NK-92 treated with Interleukin-12 subunit alpha and Interleukin-12 subunit beta, amount 100 ng/mL, for 24 hours (cell line): ENCODE data around the gene P4HA2.

Experiments used
- DNase-seq: peaks from one replicate; lab custom pipeline; 2025; lab: John Stamatoyannopoulos, UW

The P4HA2 gene

DNA sequence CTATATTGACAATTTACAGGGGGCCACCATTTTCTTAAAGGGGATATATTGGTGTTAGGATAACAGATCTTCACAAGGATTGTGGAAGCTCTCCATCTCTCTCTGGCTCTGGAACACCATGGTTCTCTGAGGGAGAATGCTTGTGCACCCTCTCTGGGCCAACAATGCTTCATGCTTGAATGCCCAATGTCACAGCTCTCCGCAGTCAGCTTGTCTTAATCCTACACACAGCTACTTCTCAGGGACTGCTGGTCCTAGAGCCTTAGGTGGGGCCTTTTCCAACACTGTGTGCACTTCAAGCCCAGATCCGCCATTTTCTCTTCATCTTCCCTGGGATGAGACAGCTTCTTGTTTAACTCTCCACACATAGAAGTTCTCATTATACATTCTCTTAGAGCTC lies 22.9 kb upstream of the P4HA2 start:
- no peak for DNase-seq

DNA sequence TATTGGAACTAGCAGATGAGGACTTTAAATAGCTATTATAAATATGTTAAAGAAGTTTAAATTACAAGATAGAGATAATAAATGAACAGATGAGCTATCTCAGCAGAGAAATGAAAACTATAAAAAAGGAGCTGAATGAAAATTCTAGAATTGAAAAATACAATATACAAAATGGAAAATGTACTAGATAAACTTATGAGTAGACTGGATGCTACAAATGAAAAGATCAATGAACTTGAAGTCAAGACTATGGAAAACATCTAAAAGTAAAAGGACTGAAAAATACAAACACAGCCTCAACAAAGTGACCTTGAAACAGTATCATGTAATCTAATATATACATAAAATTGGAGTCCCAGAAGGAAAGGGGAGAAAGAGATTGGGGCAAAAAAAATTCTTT lies 19.2 kb upstream of the P4HA2 start:
- DNase-seq = no peak

DNA sequence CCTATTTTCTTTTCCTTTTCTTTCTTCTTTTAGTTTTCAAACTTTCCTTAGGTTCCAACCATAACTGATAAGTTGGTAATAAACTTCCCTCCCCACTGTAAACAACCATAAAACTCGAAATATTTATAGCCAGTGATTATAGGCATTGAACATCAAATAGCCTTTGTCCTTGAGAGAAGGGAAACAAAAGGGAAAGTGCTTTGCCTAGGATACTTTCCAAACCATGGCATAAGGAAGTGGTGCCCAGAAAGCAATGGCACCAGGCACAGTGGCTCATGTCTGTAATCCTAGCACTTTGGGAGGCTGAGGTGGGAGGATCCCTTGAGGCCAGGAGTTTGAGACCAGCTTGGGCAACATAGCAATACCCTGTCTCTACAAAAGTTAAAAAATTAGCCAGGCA lies 17.9 kb upstream of the P4HA2 start:
- DNase-seq = no peak

DNA sequence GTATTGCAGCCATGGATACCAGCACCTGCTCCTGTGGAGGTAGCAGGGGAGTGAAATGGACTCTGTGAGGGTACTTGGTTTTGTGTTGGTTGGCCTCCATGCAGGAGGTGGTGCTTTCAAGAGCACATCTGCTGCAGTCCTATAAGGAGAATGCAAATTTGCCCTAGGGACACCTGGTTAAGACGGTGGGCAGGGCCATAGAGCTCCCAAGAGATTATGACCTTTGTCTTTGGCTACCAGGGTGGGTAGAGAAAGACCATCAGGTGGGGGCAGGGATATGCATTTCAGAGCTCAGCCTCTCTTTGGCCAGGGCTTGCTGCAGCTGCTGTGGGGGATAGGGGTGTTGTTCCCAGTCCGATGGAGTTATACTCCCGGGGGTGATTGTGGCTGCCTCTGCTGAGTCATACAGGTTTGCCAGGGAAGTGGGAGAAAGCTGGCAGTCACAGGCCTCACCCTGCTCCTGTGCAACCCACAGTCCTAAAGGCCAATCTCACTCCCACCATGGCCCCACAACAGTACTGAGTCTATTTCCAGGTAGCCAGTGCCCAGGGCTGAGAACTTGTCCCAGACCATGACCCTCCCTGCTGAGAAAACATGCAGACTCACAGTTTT lies 15.8 kb upstream of the P4HA2 start:
- no peak for DNase-seq

DNA sequence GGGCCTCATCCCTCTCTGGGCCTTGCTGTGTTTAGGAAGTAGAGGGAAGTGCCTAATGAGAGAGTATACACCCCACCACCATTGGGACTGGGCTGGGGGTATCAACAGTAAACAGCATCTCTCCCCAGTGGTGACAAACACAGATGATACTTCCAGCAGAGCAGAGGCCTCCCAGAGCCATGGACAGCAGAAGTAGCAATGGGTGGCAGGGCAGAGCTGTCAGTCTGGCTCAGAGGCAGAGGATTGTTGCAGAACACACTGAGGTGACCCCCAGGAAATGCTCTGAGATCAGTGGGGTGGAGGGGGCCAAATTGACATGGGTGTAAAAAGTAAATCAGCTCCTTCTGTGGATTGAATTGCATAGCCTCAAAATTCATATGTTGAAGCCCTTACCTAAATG lies 12.1 kb upstream of the P4HA2 start:
- DNase-seq = no peak

DNA sequence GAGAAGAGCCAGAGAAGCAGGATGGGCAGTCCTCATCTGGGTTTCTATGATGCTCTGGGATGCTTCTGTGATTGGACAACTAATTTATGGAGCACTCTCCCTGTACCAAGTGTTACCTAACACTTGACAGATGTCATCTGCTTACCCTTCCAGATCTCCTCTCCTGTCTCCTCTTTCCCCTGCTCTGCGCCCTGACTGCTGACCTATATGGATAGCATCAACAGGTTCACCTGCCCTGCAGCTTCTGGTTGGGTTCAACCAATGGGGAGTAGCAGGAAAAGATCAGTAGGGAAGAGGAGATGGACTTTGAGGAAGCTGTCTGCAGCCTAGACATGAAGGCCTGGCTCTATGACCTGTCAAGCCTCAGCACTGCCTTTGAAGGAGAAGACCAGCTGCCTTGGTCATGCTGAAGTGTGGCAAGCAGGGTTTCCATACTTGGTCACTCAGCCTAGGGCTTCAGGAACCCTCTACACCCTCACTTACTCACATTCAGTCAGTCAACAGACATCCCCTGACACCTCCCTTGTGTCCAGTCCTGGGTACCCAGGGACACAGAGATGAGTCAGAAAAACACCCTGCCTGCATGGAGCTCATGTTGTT lies 11.3 kb upstream of the P4HA2 start:
- DNase-seq = no peak

DNA sequence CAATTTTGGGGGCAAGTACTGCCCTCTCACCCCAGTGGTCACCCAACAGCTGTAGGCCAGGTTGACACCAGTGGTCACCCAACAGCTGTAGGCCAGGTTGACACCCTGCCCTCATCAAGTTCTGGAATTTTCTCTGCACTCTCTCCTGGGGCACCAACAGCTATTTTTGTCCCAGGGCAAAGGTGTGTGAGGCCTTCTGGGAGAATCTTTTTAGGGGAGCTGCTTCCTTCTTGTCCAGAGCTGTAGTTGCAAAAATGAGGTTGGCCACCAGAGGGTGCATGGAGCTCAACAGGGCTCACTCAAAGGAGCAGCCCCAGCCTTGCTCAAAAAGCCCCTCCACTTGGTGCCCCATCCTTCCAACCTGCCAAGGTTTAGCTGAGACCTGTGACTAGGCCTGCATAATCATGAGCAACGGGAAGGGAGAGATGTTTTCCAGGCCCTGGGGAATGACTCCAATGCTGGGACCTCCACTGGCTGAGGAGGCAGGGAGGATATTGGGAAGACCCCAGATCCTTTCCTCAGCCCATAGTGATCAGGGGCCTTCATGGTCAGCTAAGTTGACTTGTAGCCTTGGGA lies 10.6 kb upstream of the P4HA2 start:
- peak; percentile 45 for DNase-seq

DNA sequence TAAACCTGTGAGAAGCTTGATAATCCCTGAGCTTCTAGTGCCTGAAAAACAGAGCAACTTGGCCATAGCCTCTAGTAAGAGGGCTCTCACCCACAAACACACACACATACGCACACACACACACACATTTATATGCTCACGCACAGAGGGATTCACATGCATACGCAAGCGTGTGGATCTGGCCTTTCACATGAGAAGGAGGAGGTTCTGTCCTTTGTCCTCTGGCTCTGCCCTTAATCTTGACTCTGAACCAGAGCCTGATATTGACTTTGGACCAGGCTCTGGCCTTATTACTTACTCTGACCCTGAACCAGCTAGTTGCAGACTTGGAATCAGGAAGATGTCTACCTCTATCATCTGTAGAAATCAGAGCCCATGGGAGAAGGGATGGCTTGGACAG lies 10.0 kb upstream of the P4HA2 start:
- DNase-seq = no peak

DNA sequence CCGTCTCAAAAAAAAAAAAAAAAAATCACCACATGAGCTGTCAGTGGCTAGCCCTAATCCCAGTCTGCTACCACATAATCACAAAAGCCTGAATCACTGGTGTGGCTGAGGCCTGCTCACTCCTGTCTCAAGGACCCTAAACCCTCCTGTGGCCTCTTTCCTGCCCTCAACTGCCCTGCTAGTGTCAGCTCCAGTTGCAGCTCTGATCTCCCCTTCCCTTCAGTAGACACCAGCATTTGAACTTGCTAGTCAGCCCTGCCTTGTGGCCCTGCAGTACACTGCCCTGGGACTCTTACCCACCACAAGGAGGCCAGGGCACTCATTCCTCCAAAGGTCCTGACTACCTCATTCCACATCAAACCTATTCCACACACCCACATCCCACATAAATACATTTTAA lies 9.5 kb upstream of the P4HA2 start:
- DNase-seq = no peak

DNA sequence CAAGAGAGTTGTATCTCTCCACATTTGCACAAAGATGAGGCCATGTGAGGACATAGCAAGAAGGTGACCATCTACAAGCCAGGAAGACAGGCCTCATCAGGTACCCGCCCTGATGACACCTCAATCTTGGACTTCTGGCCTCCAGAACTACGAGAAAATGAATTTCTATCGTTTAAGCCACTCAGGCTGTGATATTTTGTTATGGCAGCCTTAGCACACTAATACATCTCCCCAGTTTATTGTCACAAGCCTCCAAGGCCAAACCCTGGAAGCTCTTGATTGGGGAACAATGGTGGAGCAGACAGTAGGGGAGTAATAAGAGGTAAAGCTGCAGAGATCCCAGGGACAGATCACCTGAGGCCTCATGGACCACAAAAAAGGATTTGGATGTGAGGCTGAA lies 7.7 kb upstream of the P4HA2 start:
- no peak for DNase-seq

DNA sequence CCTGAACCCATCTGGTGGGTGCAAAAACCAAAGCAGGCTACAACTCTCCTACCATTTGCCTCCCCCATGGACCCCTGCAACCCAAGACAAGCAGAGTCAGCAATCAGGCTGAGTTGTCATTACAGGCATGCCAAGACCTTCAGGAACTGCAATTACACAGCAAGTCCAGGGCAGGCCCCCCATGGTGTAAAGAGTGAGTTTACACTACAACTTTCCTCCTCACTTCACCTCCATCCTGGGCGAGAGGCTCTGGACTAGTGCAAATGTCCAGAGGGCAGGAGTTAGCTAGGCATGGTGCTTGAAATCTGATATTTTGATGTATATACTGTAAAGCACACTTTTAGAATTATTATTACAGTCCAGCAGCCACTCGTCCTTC lies 7.0 kb upstream of the P4HA2 start:
- DNase-seq = no peak

DNA sequence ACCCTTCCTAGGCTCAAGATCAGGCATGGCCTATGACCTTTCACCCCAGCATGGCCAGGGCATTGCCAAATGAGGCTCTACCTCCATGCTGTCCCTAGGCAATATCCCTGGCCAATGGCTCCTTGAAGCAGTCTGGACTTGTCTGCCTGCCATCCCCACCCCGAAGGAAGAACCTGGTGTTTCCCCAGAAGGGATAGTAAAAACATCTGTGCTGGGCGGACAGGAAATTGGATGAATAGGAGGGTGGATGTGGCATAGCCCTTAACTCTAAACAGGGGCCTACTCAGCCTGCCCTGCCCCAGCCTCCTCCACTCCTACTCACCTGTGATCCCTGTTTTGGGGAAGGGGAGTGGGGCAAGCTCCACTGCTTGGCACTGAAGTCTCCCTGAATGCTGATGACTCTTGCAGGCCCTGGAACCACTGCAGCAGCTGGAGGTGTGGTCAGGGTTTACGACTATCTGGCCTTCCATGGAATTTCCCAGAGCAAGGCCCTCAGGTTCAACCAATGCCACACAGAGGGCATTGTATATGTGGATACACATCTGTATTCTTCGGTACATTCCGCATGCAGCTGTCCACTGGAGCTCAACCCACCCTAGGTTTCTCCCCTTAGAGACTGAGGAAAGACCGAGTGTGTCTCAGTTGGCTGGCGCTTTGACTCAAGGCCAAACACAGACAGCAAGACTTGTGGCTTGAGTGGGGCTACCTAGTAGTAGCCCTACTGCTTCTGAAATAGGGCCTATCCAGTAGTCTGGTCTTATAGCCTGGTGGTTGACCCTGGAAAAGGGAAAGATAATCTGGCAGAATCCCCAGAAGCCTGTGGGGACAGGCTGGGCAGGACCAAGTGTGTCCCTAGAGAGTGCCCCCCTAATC lies 6.4 kb upstream of the P4HA2 start:
- DNase-seq = no peak

DNA sequence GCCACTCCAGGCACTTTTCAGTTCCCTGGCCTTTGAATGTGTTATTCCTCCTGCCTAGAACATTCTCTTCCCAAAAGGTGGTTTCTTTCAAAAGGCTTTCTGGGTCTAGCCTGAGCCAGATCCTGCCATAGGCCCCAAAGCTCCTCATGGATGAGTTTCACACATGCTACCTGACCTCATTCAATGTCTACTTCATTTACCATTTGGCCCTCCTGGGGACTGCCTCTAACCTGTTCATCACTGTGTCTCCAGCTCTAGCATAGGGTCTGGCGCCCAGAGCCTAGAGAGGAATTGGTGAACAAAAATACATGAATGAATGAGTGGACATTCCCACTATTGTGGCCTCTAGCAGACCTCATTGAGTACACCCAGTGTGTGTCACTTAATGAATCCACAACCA lies 5.4 kb upstream of the P4HA2 start:
- DNase-seq = no peak

DNA sequence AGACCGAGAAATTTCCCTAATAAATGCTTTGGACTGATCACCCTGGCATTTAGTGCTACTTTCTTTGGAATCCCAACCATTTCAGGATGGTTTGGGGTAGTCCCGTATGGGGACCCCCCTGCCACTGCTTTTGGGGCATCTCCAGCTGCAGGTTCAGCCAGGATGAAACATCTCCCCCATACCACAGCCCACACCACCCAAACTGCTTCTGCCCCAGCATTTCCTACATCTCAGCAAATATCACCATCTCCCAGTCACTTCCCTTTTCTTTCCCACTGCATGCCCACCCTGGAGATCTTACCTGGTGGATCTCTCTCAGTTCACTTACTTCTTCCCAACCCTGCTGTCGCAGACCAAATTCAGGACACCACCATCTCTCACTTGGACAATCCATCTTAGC lies 4.8 kb upstream of the P4HA2 start:
- no peak for DNase-seq

DNA sequence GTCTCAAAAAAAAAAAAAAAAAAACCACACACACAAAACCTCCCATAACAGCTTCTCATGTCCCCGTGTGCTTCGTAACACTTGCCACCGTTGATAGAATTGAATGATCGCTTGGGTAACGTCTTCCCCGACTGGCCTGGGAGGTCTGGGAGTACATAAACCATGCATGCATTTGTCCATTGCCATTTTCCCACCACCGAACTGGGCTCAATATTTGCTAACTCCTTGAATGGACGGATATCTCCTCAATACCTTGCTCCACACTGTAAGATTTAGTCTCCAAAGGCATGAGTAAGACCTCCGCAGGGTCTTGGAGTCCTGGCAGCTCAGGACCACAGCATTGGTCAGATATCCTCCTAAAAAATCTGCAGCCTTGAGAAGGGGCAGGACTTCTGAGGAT lies 3.2 kb upstream of the P4HA2 start:
- DNase-seq = no peak

DNA sequence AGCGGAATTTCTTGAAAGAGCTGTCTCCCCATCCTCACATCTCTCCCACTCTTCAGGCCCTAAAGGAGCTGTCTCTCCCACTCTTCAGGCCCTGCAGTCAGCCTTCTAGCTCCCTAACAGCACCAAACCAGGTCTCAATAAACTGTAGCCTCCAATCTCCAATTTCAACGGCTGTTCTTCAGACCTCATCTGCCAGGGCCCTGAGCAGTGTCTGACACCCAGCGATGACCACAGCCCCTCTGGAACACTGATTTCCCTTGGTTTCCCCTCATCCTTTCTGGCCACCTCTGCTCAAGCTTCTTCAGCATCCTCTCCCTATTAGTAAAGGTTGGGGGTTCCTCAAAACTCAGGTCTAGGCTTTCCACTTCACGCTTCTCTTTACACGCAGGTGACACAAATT lies 1.6 kb upstream of the P4HA2 start:
- no peak for DNase-seq

DNA sequence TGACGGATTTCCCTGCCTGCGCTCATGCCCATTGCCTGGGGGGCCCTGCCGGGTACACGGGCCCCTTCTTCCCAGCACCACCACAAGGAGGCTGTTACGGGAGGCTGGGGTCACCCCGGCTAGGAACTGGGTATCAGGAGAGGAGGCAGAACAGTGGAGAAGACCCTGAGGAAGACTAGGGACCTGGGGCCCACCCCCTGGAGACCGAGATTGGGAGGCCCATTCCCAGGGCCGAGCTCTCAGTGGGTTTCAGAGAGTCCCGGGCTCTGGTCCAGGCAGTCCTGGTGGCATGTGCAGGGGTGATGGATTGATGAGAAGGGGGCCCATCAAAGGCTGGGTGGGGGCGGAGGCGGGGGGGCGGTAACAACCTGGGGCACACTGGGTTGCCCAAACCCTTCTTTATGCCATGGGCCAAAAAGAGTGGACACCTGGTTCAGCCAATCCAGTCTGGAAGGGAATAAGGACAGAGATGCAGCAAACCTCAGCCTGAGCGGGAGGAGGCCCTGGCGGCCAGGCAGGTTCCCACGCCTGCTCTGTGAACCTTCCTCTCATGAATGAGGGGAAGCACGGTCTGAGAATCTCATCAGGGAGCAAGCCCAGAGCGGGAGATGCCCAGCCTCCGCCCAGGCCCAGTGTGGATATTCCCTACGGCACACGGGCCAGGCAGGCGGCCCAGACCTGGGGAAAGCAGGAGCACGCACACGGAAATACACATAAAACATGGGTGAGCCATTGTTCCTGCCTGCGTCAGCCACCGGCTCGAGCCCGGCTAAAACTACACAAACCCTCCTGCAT lies 785 bp upstream of the P4HA2 start:
- no peak for DNase-seq

DNA sequence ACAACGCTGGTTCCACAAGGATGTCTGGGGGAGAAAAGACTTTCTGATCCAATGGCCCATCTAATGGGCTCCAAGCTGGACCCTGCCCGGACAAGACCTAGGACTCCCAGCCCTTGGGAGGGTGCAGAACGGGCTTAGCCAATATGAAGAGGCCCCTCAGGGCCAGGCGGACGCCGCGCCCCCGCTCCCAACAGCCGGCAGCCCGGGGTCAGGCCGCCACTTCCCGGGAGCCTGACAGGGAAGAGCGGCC lies 493 bp downstream of the P4HA2 start:
- DNase-seq = no peak

DNA sequence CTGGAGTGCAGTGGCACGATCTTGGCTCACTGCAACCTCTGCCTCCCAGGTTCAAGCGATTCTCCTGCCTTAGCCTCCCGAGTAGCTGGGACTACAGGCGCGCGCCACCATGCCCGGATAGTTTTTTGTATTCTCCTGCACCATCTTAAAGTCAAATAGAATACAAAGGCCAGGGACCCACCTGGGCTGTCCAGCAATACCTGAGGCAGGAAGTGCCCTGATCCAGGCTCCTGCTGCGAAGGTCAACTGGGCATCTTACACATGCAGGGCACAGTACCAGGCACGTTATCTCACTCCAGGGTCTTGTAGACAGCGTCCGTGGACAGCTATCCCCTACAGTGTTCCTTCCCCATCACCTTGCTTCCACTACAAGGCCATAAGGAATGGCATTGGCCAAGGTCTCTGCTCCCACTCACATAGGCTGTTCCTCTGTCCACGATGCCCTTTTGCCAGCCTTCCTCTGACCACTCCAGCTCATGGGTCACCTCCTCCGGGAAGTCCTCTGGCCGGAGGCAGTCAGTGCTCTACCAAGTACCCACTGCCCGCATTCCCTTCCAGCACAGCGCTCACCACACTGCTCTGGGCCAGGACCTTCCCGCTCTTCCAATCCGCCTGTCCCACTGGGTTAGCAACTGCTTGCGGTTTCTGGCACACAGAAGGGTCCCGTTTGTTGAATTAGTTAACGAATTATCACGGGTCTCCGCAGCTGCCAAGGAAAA lies 978 bp downstream of the P4HA2 start:
- DNase-seq = no peak

DNA sequence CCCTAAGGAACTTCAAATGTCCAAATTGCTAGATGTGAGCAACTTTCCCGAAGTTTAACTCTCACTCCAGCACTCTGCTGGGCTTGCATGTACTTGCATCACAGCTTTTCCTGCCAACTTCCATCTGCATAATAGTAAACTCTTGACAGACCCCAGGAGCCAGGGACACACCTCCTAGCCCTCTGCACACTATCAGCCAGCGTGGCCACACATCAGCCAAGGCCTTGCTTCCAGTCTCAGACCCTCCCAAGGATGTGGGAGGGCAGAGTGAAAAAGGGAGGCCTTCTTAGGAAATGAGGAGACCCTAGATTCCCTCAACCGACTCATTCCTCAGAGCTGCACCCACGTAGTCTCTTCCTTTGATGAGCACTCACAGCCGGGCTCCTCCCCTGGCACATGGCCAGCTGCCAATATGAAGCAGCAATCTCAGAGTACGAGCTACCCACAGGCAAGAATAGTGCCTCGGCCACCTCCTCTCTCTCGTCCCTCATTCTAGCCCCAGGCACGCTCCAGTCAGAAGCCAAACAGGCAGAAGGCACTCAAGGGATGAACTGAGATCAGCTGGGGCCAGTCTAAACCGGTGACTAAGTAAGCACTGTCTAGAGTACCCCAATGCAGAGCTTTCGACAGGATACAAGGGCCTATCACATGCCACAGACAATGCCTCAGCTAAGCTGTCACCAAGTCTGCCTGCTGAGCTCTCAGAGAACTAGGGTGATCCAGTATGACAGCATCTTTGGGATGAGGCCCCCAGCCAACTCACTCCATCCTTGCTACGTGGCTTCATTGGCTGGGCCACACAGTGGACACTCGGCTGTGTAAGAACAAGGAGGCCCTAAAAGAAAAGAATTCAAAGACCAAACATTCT lies 2.3 kb downstream of the P4HA2 start:
- DNase-seq = no peak

DNA sequence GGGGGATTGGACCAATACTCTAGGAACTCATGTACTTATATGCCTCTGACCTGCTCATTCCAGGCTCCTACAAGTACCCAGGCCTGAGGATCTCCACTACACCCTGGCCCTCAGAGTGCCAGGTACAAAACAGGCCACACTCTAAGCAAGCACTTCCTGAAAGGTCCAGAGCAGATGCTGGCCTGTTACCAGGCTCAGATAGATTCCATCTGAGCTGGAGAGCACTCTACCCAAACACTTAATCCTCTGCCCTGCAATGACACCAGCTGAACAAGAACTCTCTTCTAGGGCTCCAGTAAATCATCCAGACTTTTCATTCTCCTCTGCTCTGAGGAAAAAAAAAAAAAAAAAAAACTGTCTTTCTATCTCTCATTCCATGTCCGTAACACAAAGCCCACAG lies 2.9 kb downstream of the P4HA2 start:
- no peak for DNase-seq
